Peyer's patch (tissue), 4 donors: ENCODE measurements around the gene MEI4. TPM values are rescaled to one million over a fixed set of nuclear protein-coding genes. Genes with fewer than 3 reads are reported as not detected.
A peak's percentile ranks its signal among the peaks of the same experiment; 100 is the strongest.
"Not testable (repeated sequence)": the region's sequence is repeated elsewhere in the genome, so short reads cannot be mapped to it uniquely, and the experiment has no call there.

ENCODE experiments used
- DNase-seq, 3 donors: peaks; one replicate each; pipeline ENCODE4 v3.0.0-alpha.2; 2017 to 2019
- H3K27ac ChIP-seq, 4 donors: fragments of 200-600 bp; sonication (generic); one replicate each; pipeline ENCODE4 v1.5.1; 2016 to 2019
- H3K27me3 ChIP-seq, 2 donors: fragments of 200-600 bp; sonication (generic); one replicate each; pipeline ENCODE4 v1.5.1; 2019
- H3K36me3 ChIP-seq, 3 donors: fragments of 200-600 bp; sonication (generic); one replicate each; pipeline ENCODE4 v1.5.1; 2016 to 2019
- H3K4me1 ChIP-seq, 4 donors: fragments of 200-600 bp; sonication (generic); one replicate each; pipeline ENCODE4 v1.5.1; 2016 to 2019
- H3K4me3 ChIP-seq, 4 donors: fragments of 200-600 bp; sonication (generic); 1 replicate in 3 of 4; 2 replicates in 1 of 4; pipeline ENCODE4 v1.5.1; 2016 to 2019; ENCODE audit warnings: mild to moderate bottlenecking in 1 of 4
- H3K9me3 ChIP-seq, 4 donors: fragments of 200-600 bp; sonication (generic); one replicate each; pipeline ENCODE4 v1.5.1; 2016 to 2019; ENCODE audit warnings: mild to moderate bottlenecking in 1 of 4
- POLR2A ChIP-seq, 2 donors: fragments of 450-650 bp; IDR thresholded peaks; one replicate each; pipeline ENCODE4 v1.5.1; 2017; ENCODE audit warnings: antibody characterized with exemption in 2 of 2, mild to moderate bottlenecking in 2 of 2, moderate library complexity in 2 of 2
- total RNA-seq, 4 donors: library from RNA; depleted of rRNA; stranded (reverse); fragments of >200 nt; gene quantifications; one replicate each; pipeline ENCODE4 v1.1.0, GENCODE V29; 2016
- TF ChIP-seq, protein P1 (sequence below), 6 experiments: fragments of 450-650 bp in 4 of 6; fragments of 200-600 bp in 2 of 6; sonication (generic) in 1 of 6; IDR thresholded peaks; one replicate each; pipeline ENCODE4 v1.5.1; 2017 to 2019; ENCODE audit warnings: antibody characterized with exemption in 6 of 6, mild to moderate bottlenecking in 3 of 6, moderate library complexity in 1 of 6

Gene MEI4
- total RNA-seq, 4 donors from 2014 or later = not detected

DNA sequence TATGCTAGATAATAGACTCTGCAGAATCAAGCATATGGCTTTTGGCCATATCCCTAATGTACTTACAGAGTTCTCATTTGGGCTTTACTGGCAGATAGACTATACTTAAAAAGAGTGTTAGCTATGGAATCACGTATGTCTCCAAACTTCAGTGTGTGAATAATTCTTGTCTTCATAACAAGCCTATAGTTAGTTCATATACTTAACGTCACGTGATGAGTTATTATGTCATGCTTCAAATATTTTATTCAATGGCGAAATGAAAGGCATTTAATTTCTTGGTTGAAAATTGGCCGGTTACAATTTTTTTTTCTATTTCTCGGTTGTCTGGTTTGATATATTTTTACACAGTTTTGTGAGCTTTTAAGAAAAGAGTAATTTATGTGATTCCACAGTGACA, 62.7 kb downstream of the MEI4 start:
- Histone ChIP-seq H3K36me3 (no peaks in the 10 kb centered on the region), H3K9me3 (no peaks in the 10 kb centered on the region), H3K27me3 (no peaks in the 10 kb centered on the region), H3K4me1 (no peaks in the 10 kb centered on the region), H3K27ac (no peak overlapping the region), H3K4me3 (no peak overlapping the region)
- no peak for TF ChIP-seq POLR2A (IDR thresholded peaks at IDR 0.05)
- TF ChIP-seq, protein P1, sequence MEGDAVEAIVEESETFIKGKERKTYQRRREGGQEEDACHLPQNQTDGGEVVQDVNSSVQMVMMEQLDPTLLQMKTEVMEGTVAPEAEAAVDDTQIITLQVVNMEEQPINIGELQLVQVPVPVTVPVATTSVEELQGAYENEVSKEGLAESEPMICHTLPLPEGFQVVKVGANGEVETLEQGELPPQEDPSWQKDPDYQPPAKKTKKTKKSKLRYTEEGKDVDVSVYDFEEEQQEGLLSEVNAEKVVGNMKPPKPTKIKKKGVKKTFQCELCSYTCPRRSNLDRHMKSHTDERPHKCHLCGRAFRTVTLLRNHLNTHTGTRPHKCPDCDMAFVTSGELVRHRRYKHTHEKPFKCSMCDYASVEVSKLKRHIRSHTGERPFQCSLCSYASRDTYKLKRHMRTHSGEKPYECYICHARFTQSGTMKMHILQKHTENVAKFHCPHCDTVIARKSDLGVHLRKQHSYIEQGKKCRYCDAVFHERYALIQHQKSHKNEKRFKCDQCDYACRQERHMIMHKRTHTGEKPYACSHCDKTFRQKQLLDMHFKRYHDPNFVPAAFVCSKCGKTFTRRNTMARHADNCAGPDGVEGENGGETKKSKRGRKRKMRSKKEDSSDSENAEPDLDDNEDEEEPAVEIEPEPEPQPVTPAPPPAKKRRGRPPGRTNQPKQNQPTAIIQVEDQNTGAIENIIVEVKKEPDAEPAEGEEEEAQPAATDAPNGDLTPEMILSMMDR (IDR thresholded peaks at IDR 0.05) = no peak
- DNase-seq = no peak

DNA sequence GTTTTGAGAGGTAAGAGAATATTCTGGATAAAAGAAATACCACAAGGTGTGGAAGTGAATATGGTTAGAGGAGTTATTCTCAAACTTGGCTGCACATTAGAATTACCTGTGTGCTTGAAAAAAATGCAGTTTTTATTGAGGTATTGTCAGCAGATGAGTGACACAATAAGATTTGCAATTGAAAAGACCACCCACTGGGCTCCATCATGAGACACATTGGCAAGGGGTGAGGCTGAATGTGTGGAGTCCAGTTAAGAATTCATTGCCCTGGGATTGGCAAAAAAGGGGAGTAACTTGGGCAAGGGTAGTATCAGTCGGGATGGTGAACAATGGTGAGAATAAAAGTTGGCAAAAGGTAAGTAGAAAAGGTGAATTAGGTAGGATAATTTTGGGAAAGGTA, 63.5 kb downstream of the MEI4 start:
- H3K9me3 ChIP-seq = no peaks in the 10 kb centered on the region
- no peaks in the 10 kb centered on the region for H3K27me3 ChIP-seq
- no peaks in the 10 kb centered on the region for H3K4me1 ChIP-seq
- no peaks in the 10 kb centered on the region for H3K36me3 ChIP-seq
- no peak for TF ChIP-seq POLR2A (IDR thresholded peaks at IDR 0.05)
- TF ChIP-seq, protein P1 (IDR thresholded peaks at IDR 0.05) = no peak
- DNase-seq = no peak
- no peak overlapping the region for H3K27ac ChIP-seq
- H3K4me3 ChIP-seq = no peak overlapping the region

DNA sequence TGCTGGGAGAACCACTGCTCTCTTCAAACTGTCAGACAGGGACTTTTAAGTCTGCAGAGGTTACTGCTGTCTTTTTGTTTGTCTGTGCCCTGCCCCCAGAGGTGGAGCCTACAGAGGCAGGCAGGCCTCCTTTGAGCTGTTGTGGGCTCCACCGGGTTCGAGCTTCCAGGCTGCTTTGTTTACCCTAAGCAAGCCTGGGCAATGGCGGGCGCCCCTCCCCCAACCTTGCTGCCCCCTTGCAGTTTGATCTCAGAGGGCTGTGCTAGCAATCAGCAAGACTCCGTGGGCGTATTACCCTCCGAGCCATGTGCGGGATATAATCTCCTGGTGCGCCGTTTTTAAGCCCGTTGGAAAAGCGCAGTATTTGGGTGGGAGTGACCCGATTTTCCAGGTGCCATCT, 83.2 kb downstream of the MEI4 start:
- H3K27me3 ChIP-seq, H3K4me3 ChIP-seq, H3K9me3 ChIP-seq, H3K4me1 ChIP-seq, H3K36me3 ChIP-seq, H3K27ac ChIP-seq, DNase-seq: not testable (repeated sequence)

DNA sequence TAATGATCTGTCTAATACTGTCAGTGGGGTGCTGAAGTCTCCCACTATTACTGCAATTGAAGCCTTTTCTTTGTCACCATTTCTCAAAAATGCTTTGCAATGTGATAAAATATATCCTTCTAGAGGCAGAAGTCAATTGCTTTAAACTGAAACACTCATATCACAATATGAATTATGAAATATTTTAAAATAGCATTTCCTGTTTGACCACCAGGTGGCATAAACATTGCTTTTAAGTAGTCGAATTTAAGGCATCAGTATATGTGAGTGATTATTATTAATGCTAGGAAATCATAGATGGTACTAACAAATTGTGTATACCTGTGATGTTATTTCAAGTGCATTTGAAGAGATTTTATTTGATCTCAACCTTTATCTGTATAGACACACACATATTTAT, 87.5 kb downstream of the MEI4 start:
- H3K4me1 ChIP-seq = no peaks in the 10 kb centered on the region
- H3K4me3 ChIP-seq = no peak overlapping the region
- no peak for DNase-seq
- H3K27me3 ChIP-seq = no peaks in the 10 kb centered on the region
- H3K36me3 ChIP-seq = no peaks in the 10 kb centered on the region
- TF ChIP-seq POLR2A (IDR thresholded peaks at IDR 0.05) = no peak
- TF ChIP-seq, protein P1 (IDR thresholded peaks at IDR 0.05) = peak in 4 of 6 experiments; percentile 39 to 69 (median 58)
- no peak overlapping the region for H3K27ac ChIP-seq
- H3K9me3 ChIP-seq = no peaks in the 10 kb centered on the region

DNA sequence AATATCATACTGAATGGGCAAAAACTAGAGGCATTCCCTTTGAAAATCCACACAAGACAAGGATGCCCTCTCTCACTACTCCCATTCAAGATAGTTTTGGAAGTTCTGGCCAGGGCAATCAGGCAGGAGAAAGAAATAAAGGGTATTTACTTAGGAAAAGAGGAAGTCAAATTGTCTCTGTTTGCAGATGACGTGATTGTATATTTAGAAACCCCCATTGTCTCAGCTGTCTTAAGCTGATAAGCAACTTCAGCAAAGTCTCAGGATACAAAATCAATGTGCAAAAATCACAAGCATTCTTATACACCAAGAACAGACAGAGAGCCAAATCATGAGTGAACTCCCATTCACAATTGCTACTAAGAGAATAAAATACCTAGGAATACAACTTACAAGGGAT, 99.3 kb downstream of the MEI4 start:
- not testable (repeated sequence) for H3K4me3 ChIP-seq, H3K27me3 ChIP-seq, H3K27ac ChIP-seq, DNase-seq, H3K36me3 ChIP-seq, H3K9me3 ChIP-seq, H3K4me1 ChIP-seq

DNA sequence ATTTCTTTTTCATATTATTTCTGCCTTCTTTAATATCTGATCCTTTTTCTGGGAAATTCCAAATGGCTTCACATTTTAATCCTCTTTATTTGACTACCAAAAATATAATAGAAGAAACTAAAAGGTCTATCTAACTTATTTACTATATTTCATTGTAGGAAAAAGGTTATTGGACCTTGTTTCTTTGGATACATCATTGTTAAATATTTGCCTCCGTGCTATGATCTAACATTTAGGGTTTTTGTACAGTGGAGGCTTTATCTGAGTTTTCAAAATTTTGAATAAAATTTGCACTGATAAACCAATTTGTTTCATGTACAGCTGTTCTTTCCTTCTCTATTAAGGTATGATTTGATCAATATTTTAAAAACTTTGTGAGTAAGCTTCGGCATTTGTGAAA, 109.5 kb downstream of the MEI4 start:
- TF ChIP-seq, protein P1 (IDR thresholded peaks at IDR 0.05) = no peak
- no peaks in the 10 kb centered on the region for H3K27me3 ChIP-seq
- H3K4me3 ChIP-seq = no peak overlapping the region
- no peak for DNase-seq
- H3K36me3 ChIP-seq = no peaks in the 10 kb centered on the region
- no peak overlapping the region for H3K27ac ChIP-seq
- no peaks in the 10 kb centered on the region for H3K4me1 ChIP-seq
- H3K9me3 ChIP-seq = no peaks in the 10 kb centered on the region

DNA sequence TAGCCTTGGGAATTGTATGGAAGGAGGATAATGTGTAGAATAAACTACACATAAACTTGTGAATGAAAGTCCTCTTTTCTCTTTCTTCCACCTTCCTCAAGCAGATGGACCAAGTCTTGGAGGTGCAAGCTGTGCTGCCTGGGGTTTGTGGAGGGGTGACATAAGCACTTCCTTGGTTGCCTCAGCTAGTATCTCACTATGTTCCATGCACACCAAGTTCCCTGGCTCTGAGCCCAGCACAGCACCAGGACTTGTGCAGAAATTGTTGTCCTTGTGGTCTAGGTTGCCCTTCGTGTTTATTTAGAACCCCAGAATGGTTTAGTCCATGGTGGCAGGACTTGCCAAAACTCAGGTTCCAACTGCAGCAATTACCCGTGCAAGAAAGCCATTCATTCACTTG, 110.3 kb downstream of the MEI4 start:
- Histone ChIP-seq H3K27ac (no peak overlapping the region), H3K9me3 (no peaks in the 10 kb centered on the region), H3K4me3 (no peak overlapping the region), H3K36me3 (no peaks in the 10 kb centered on the region), H3K27me3 (no peaks in the 10 kb centered on the region), H3K4me1 (no peaks in the 10 kb centered on the region)
- TF ChIP-seq, protein P1 (IDR thresholded peaks at IDR 0.05) = no peak
- TF ChIP-seq POLR2A (IDR thresholded peaks at IDR 0.05) = no peak
- DNase-seq = no peak
